ENCODE data around the gene CFAP74.
"Not testable (repeated sequence)": the region's sequence is repeated elsewhere in the genome, so short reads cannot be mapped to it uniquely, and the experiment has no call there.

Gene CFAP74

GRCh38 chr1:1982379-1983232, 21.0 kb downstream of the CFAP74 start:
- H3K4me3 ChIP-seq (ENCODE audit: low read depth, low read length): no peak overlapping the region
- TF ChIP-seq CTCF (IDR thresholded peaks at IDR 0.05; ENCODE audit: low read depth, low read length): no peak

GRCh38 chr1:1981631-1982327, 21.8 kb downstream of the CFAP74 start:
- not testable (repeated sequence) for H3K4me3 ChIP-seq (ENCODE audit: low read depth, low read length)

DNA sequence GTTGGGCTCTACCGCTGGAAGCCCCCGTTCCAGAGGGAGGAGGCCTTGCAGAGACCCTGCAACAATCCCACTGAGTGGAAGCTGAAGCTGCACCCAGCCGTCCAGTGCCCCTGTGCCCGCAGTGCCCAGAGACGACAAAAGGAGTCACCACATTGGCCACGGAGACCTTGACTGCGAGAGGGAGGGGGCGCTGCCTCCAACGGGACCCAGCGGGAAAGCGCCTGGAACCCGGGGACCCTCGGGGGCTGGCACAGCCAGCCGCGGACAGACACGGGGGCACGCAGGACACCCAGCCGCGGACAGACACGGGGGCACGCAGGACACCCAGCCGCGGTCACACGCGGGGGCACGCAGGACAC, 22.5 kb downstream of the CFAP74 start:
- no peak for TF ChIP-seq CTCF (IDR thresholded peaks at IDR 0.05; ENCODE audit: low read depth, low read length)
- no peak overlapping the region for H3K4me3 ChIP-seq (ENCODE audit: low read depth, low read length)

- TF ChIP-seq CTCF (IDR thresholded peaks at IDR 0.05; ENCODE audit: low read depth, low read length): no peak
- no peak overlapping the region for H3K4me3 ChIP-seq (ENCODE audit: low read depth, low read length)
Observed at GRCh38 chr1:1980467-1981141, 23.0 kb downstream of the CFAP74 start.

DNA sequence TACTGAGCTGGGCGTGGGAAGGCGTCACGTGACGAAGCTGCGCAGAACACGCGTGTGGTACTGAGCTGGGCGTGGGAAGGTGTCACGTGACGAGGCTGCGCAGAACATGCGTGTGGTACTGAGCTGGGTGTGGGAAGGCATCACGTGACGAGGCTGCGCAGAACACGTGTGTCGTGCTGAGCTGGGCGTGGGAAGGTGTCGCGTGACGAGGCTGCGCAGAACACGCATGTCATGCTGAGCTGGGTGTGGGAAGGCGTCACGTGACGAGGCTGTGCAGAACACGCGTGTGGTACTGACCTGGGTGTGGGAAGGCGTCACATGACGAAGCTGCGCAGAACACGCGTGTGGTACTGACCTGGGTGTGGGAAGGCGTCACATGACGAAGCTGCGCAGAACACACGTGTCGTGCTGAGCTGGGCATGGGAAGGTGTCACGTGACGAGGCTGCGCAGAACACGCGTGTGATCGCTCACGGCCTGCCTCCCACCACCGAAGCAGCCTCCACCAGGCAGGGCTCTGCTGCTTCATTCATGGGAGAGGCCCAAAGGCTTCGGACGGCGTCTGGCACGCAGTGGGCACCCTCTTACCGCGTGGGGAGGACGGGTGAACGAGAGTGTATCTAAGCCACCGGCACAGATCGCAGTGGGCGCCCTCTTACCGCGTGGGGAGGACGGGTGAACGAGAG, 24.0 kb downstream of the CFAP74 start:
- no peak for TF ChIP-seq CTCF (IDR thresholded peaks at IDR 0.05; ENCODE audit: low read depth, low read length)
- no peak overlapping the region for H3K4me3 ChIP-seq (ENCODE audit: low read depth, low read length)

DNA sequence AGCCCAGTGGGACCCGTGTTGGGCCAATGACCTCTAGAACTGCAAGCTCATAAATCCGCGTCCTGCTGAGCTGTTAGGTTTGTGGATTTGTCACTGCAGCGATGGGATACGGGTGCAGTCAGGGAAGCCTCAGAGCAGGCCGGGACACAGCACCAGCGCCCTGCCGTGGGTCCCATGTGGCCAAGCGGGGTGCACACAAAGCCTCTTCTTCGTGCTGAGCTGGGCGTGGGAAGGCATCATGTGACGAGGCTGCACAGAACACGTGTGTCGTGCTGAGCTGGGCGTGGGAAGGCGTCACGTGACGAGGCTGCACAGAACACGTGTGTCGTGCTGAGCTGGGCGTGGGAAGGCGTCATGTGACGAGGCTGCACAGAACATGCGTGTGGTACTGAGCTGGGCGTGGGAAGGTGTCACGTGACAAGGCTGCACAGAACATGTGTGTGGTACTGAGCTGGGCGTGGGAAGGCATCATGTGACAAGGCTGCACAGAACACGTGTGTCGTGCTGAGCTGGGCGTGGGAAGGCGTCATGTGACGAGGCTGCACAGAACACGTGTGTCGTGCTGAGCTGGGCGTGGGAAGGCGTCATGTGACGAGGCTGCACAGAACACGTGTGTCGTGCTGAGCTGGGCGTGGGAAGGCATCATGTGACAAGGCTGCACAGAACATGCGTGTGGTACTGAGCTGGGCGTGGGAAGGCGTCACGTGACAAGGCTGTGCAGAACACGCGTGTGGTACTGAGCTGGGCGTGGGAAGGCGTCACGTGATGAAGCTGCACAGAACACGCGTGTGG, 24.7 kb downstream of the CFAP74 start:
- H3K4me3 ChIP-seq (ENCODE audit: low read depth, low read length): not testable (repeated sequence)

GRCh38 chr1:1978108-1978507, 25.5 kb downstream of the CFAP74 start:
- no peak overlapping the region for H3K4me3 ChIP-seq (ENCODE audit: low read depth, low read length)
- no peak for TF ChIP-seq CTCF (IDR thresholded peaks at IDR 0.05; ENCODE audit: low read depth, low read length)

Data from WI38 (cell line).